Measurements from ENCODE around the gene STAT4.
A peak's percentile ranks its signal among the peaks of the same experiment; 100 is the strongest.

STAT4 gene

DNA sequence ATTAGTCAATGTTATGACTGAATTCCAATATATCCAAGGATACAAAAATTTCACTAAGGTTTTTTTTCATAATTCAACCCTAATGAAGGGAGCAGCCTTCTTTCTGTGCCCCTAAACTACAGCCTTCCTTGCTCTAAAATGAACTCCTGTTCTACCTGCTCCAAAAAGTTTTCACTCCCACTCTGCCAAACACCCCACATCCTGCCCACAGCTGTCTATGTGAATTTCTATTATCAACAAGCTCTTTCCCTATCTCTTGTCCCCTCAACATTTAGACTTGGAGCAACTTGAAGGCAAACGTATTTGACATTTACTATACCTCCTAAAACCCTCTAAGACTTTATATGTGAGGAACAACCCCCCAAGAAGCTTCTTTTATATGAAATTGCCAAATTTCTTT is 2.5 kb downstream of the STAT4 start:
- DNase-seq (ENCODE audit: low spot score), result no peak
- FAIRE-seq, result no peak

- DNase-seq (ENCODE audit: low spot score) (no peak), FAIRE-seq (no peak)
These were observed 4.9 kb downstream of the STAT4 start for GRCh38 chr2:191145769-191146471.

DNA sequence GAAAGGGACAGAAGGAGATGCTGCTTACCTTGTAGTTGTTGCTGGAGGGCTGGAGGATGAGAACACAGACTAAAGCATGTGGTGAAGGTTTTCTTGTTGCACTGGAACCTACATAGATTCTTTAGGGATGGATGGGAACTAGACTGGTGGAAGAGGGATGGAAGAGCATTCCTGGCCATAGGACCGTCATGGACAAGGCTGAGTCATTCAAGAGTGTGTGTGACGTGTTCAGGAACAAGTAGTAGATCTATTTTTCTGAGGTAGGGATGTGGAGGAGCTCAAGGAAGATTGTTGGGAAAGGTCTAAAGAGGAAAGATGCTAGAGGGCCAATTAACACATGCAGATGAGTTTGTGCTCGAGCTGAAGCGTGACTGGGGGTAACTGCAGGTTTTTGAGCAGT is 6.6 kb downstream of the STAT4 start:
- DNase-seq (ENCODE audit: low spot score) (no peak), FAIRE-seq (no peak)

DNA sequence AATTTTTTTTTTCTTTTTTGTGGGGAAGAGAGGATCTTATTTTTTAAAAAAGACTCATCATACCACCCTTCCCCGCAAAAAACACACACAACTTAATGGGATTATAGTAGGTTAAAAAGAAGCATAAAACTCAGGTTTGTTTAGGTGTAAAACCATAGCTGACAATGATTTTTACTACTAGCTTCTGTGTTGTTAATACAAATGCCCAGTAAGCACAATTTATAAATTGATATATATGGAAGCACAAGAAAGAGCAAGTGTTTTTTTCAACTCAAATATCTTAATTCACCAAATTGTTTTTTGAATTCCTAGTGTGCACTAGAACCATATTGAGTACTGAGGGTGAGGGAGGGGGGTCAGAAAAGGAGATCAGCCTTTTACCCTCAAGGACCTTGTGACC is 7.0 kb downstream of the STAT4 start:
- no peak for FAIRE-seq

DNA sequence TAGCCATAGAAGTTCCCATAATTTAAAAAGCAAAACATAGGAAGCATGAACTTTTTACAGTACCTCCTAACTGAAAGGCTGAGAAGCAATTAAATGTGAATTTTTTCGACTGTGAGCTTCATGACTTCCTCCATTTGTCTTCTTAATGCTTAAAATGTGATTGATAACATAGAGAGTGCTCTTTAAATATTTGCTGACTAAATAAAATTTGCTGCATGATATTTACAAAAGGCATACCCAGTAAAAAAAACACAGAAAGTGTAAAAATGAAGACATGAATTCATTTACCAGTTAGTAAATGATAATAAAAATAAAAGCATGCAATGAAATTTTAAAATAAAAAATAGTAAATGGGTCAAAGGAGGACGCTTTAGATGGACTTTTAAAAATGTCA is 21.9 kb downstream of the STAT4 start:
- FAIRE-seq (no peak), DNase-seq (ENCODE audit: low spot score) (no peak)

More for the DNA sequence above, 7.0 kb downstream of the STAT4 start:
- no peak for DNase-seq (ENCODE audit: low spot score)

DNA sequence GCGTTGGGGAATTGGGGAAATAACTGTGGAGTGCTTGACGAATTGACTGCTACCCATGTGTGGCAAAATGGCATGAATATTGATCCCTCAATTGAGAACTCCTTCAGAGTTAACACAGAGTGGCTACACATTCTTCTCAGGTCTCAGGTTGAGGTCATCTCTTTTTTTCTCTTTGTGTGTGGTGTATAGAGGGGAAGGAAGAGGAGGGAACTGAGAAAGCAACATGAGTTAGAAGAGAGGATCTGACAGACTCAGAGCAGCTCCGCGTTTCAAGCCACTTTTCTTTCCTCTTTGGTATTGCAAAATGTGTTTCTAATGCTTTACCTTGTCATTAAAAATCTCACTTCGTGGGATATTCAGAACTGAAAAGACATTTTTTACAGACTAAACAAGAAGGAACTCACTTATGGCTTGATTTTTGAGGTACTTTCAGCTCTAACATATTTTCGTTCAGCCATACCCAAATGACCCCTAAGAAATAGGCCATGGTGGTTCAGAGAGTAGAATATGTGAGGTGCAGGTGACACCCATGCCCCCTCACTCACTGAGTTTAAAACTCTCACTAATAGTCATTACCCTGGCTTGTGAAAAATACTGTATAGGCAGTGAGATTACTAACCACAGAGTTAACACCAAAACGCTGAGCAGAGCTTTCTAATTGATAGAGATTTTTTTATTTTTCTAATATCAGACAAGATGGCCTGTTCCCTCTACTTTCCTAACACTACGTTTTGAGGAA is 22.5 kb downstream of the STAT4 start:
- no peak for FAIRE-seq

DNA sequence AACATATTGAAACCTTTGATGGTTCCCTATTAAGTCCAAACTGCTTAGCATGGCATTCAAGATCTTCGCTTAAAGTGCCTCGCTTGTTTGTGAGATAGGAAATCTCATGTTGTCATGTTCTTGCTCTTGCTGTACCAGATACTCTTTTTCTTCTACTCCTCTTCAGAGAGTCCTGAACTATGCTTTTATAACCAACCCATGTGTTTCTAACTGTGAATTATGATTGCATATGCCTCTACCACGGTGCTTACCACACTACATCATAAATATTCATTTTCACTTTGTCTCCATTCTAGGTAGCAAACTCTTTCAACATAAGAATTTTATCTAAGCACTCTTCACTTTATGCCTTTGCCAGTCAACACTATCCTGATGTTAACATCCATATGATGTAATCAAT is 23.6 kb downstream of the STAT4 start:
- FAIRE-seq (no peak), DNase-seq (ENCODE audit: low spot score) (no peak)

More for the DNA sequence above, 22.5 kb downstream of the STAT4 start:
- no peak for DNase-seq (ENCODE audit: low spot score)

DNA sequence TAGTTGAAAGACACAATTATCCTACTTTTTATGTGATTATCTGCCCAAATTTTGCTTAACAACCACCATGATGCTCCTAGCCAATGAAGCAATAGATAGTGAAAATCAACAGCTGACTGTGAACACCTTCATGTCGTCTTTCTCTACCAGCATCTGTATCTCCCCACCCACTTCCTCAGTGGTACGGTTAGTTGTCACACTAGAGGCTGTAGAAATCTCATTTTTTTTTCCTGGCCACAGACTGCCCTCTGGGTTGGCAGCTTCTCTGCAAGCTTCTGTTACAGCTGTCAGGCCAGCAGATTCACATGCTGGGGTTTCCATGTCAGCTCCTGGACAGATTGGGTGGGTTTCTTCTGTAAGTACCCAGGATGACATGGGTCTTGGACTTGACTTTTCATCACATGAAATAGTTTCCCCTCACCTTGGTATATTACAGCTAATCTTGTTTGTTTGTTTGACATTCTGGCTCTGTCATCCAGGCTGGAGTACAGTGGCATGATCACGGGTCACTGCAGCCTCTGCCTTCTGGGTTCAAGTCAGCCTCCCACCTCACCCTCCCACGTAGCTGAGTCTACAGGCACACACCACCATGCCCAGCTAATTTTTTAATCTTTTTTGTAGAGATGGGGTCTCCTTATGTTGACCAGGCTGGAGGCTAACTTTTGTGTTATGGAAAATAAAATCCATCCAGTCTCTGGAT is 24.3 kb downstream of the STAT4 start:
- FAIRE-seq, result no peak

DNA sequence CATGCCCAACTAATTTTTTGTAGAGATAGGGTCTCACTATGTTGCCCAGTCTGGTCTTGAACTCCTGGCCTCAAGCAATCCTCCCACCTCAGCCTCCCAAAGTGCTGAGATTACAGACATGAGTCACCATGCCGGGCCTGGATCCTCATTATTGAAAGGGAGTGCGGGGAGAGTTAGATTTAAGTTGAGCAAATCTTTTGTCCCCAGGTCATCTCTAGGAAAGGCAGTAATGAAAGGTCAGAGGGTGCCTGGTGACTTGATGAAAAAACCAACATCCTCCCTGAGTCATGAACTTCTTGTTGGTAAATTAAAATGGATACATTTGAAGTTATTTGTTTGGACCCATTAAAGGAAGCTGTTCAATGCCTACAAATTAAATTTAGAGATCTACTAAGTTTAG is 25.1 kb downstream of the STAT4 start:
- FAIRE-seq (no peak), DNase-seq (ENCODE audit: low spot score) (no peak)

More for the DNA sequence above, 24.3 kb downstream of the STAT4 start:
- no peak for DNase-seq (ENCODE audit: low spot score)

DNA sequence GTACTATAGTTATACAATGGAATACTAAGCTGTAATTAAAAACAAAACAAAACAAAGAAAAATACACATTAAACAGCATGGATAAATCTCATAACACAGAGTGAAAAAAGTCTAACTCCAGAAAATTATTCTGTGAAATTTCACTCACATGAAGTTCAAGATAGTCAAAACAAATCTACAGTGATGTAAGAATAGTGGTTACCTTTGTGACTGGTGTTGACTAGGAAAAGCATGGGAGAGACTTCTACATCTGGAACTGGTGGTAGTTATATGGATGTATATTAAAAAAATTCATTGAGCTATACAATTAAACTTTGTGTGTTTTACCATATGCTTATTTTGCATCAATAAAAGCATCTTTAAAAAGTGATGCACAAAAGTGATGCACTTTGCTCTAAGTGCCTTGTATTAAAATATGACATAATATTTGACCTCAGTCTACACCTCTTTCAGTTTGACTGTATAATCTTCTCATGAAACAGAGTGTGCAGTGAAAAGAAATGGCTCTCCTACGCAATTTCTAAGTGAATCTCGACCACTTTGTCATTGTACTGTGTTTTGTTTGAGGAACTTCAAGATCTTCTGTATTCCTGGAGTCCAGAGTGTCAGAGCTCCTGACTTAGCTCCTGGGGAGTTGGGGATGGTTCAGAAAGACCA is 28.0 kb downstream of the STAT4 start:
- no peak for FAIRE-seq

GRCh38 chr2:191117341-191117740 is 33.5 kb downstream of the STAT4 start:
- DNase-seq (ENCODE audit: low spot score), result no peak

More for the DNA sequence above, 28.0 kb downstream of the STAT4 start:
- DNase-seq (ENCODE audit: low spot score), result no peak

GRCh38 chr2:191115804-191116203 is 35.0 kb downstream of the STAT4 start:
- no peak for DNase-seq (ENCODE audit: low spot score)
- FAIRE-seq, result no peak

More at GRCh38 chr2:191117341-191117740, 33.5 kb downstream of the STAT4 start:
- FAIRE-seq, result no peak

DNA sequence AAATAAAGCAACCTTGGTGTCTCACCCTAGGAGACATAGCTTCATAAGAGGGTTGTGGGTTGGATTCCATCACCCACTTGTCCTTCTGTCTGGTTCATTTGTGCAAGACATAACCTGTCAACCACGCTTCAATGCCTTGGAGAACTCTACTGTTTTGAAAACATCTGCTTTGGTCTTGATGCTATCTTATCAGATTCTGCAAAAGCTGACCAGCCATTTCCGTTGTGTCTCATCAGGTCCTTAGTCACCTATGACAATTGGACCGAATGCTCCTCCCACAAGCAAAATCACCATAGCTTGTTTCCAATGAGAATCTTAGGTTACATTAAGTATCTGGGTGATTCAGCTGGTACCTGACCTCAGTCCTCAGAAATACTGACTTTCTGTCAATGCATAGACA is 35.4 kb downstream of the STAT4 start:
- FAIRE-seq, result no peak
- no peak for DNase-seq (ENCODE audit: low spot score)

DNA sequence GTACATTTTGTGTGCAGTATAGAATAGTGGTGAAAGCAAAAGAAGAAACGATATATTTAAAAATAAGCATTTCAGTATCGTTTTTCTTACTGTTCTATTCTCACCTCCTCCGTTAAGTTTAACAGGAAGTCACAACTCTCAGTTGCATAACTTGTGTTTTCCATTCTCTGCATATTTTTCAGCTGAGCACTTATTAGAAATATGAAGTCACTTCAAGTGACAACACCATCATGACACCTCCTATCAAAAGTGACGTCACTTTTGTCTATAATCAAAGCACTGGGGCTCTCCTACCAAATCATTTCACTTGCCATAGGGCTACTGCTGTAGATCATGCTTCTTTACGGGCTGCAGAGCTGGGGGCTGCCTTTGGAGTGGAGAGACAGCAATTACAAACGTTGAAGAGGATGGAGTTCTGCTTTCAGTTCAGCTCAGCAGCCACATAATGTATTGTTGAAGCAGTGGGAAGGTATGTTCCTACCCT is 36.3 kb downstream of the STAT4 start:
- no peak for FAIRE-seq
- no peak for DNase-seq (ENCODE audit: low spot score)

DNA sequence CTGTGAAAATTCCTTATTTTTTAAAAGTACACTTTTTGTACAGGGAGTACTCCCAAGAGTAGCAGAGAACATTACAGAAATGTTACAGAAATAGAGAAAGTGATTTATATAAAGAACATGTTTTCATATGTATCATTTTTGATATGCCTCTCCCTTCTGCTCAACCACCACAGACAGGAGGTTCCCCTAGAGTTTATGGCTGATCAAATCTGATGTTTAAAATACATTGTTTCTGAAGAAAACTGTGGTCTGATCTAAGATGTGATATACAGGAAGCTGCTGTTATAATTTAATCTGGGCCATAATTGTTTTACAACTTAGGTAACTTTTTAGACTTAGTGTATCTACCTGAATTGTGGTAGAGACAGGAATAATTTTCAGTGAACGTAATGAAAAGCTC is 37.0 kb downstream of the STAT4 start:
- FAIRE-seq (no peak), DNase-seq (ENCODE audit: low spot score) (no peak)

GRCh38 chr2:191112448-191112901 is 38.3 kb downstream of the STAT4 start:
- DNase-seq (ENCODE audit: low spot score), result no peak
- peak; percentile 46 for FAIRE-seq

GRCh38 chr2:191109888-191110287 is 40.9 kb downstream of the STAT4 start:
- no peak for DNase-seq (ENCODE audit: low spot score)
- FAIRE-seq, result peak; percentile 52

DNA sequence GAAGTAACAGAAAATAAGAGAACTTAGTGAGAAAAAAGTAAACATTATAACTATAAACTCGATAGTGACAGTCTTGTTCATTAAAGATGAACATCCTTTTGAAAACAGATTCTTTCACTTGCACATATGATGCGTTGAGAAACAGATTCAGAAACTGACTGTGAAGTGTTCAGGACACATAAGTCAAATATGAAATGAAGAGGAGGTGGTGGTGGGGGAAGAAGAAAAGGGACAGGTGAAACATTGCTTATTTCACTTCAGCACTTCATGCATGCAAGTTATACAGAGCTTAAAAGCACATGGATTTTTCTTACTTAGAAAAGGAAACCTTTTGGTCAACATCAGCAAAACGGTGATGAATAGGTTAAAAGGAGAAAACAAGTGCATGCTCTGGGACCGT is 42.5 kb downstream of the STAT4 start:
- no peak for FAIRE-seq
- DNase-seq (ENCODE audit: low spot score), result no peak

GRCh38 chr2:191105082-191105481 is 45.7 kb downstream of the STAT4 start:
- FAIRE-seq (no peak), DNase-seq (ENCODE audit: low spot score) (no peak)

DNA sequence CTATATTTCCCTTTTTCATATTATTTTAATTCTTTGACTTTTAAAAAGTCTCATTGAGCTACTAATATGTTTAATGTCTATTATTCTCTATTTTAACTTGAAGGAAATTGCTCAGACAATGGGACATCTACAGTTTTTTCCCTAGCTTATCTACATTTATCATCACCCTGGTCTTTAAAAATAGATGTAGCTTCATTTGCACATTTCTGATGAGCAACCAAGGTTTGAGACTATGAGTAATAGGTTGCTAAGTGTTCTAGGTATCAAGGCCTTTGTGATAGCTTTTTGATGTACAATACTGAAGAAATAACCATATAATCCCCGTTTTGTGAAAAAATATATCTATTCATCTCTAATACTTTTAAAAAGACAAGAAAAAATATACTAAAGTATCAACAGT is 47.0 kb downstream of the STAT4 start:
- FAIRE-seq, result no peak
- no peak for DNase-seq (ENCODE audit: low spot score)

GRCh38 chr2:191100216-191100615 is 50.6 kb downstream of the STAT4 start:
- no peak for FAIRE-seq

GRCh38 chr2:191087311-191087710 is 63.5 kb downstream of the STAT4 start:
- FAIRE-seq (no peak), DNase-seq (ENCODE audit: low spot score) (no peak)

More at GRCh38 chr2:191100216-191100615, 50.6 kb downstream of the STAT4 start:
- no peak for DNase-seq (ENCODE audit: low spot score)

All from urothelium cell line (cell line).